Activated CD8-positive, alpha-beta T cell treated with anti-CD3 and anti-CD28 coated beads for 36 hours (primary cell): ENCODE measurements around the gene CES4A. TPM values are rescaled to one million over a fixed set of nuclear protein-coding genes. Genes with fewer than 3 reads are reported as not detected.

Experiments
- ATAC-seq: fragments of 200-7000 bp; cut with Tn5 transposase; one replicate; pipeline ENCODE4 v1.10.0; 2021; ENCODE audit warnings: mild to moderate bottlenecking, moderate library complexity
- CTCF ChIA-PET: fragments of 350-600 bp; sonication (Branson Sonifier 250); formaldehyde crosslinking; loops from one replicate; lab custom pipeline; 2021; ENCODE audit warnings: antibody characterized with exemption; lab: Charles Lee
- POLR2A ChIA-PET: fragments of 350-600 bp; sonication (Branson Sonifier 250); formaldehyde crosslinking; loops from one replicate; lab custom pipeline; 2021; ENCODE audit warnings: antibody characterized with exemption; lab: Charles Lee
- DNase-seq: peaks from one replicate; pipeline ENCODE4 v3.0.0-alpha.2; 2020
- H3K27ac Mint-ChIP-seq: one replicate; pipeline ENCODE4 v1.8.0; 2021; ENCODE audit warnings: mild to moderate bottlenecking, mixed read lengths
- H3K27me3 Mint-ChIP-seq: one replicate; pipeline ENCODE4 v1.8.0; 2021; ENCODE audit warnings: mixed read lengths
- H3K36me3 Mint-ChIP-seq: one replicate; pipeline ENCODE4 v1.8.0; 2021; ENCODE audit warnings: low read depth, mixed read lengths
- H3K4me1 Mint-ChIP-seq: one replicate; pipeline ENCODE4 v1.8.0; 2021; ENCODE audit warnings: low read depth, mixed read lengths
- H3K4me3 Mint-ChIP-seq: one replicate; pipeline ENCODE4 v1.8.0; 2021; ENCODE audit warnings: mild to moderate bottlenecking, moderate library complexity, mixed read lengths
- H3K9me3 Mint-ChIP-seq: one replicate; pipeline ENCODE4 v1.8.0; 2021; ENCODE audit warnings: mixed read lengths
- intact Hi-C: fragments of 100-400 bp; cut with micrococcal nuclease; formaldehyde crosslinking; loops from one replicate; pipeline ENCODE4 v1.10.0; 2022
- total RNA-seq, 2 experiments: library from RNA; stranded (reverse); gene quantifications; one replicate each; pipeline ENCODE4 v1.2.3, GENCODE V29; 2021
- TF ChIP-seq, protein P1 (sequence below): fragments of 200-600 bp; IDR thresholded peaks from one replicate; pipeline ENCODE4 v1.8.0; 2022; ENCODE audit warnings: antibody characterized with exemption, mild to moderate bottlenecking

The CES4A gene
- total RNA-seq, 2 experiments from 2014 or later, result 4.5 to 5.9 TPM

DNA sequence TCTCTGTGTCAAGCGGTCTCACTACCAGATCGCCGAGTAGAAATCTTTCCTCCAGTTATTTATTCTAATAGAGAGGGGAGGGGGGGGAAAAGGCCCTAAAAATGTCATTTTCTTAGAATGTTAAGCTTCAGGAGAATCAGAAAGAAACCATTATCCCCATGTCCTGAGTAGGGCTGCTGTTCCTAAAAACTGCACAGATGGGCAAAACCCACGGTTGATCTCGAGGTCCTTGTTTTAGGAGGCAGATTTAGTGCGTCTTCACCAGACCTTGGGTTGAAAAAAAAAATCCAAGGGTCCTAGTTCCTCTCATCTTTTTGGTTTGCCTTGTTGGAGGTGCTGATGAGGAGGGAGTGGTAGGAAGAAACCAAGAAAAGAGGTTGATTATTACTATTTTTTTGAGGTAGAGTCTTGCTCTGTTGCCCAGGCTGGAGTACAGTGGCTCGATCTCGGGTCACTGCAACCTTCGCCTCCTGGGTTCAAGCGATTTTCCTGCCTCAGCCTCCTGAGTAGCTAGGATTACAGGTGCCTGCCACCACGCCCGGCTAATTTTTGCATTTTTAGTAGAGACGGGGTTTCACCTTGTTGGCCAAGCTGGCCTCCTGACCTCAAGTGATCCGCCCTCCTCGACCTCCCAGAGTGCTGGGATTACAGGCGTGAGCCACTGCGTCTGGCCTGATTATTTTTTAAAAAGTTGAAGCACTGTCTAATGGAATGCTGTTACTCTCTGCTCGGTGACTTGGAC lies 42.0 kb downstream of the CES4A start:
- POLR2A ChIA-PET, result interaction anchor here (0.5 to 6.0 kb wide), 11 partner anchors 8 to 218 kb away, joined by 3 to 52 read pairs (median 4); partner anchors contain the start of gene SLC9A5
- no peaks in the 10 kb centered on the region for H3K9me3 Mint-ChIP-seq
- CTCF ChIA-PET, result interaction anchor here (0.6 to 8.4 kb wide), 13 partner anchors 13 to 155 kb away, joined by 3 to 127 read pairs (median 4); partner anchors contain the start of gene NOL3
- intact Hi-C loops, result loop anchor here (5.0 kb wide), 1 partner anchor 127 kb away; the partner anchor contains the start of genes FBXL8 and TRADD
- H3K4me3 Mint-ChIP-seq, result peak overlapping the region; percentile 86
- peak overlapping the region; percentile 83 for H3K27ac Mint-ChIP-seq
- H3K36me3 Mint-ChIP-seq, result peaks cover 47% of the 10 kb centered on the region
- no peak for ATAC-seq
- no peaks in the 10 kb centered on the region for H3K27me3 Mint-ChIP-seq
- TF ChIP-seq, protein P1, sequence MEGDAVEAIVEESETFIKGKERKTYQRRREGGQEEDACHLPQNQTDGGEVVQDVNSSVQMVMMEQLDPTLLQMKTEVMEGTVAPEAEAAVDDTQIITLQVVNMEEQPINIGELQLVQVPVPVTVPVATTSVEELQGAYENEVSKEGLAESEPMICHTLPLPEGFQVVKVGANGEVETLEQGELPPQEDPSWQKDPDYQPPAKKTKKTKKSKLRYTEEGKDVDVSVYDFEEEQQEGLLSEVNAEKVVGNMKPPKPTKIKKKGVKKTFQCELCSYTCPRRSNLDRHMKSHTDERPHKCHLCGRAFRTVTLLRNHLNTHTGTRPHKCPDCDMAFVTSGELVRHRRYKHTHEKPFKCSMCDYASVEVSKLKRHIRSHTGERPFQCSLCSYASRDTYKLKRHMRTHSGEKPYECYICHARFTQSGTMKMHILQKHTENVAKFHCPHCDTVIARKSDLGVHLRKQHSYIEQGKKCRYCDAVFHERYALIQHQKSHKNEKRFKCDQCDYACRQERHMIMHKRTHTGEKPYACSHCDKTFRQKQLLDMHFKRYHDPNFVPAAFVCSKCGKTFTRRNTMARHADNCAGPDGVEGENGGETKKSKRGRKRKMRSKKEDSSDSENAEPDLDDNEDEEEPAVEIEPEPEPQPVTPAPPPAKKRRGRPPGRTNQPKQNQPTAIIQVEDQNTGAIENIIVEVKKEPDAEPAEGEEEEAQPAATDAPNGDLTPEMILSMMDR, result no peak
- DNase-seq, result no peak
- H3K4me1 Mint-ChIP-seq, result peaks cover 54% of the 10 kb centered on the region

DNA sequence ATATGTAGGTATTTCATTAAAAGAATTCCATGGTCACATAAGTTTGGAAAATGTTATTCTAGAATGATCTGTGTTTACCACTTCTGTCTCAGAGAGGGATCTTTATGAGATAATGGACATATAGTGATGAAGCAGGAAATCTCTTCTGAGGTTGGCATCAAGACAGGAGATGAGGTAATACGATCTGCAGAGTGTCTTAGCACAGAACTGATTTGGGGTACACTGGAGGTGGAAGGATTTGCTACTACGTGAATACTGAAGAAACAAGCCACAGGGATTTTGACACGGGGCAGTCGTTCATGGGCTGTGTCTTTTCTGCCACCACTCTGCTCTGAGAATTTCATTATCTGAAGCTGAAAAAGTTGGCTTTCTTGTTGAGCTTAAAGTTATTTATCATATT lies 46.1 kb downstream of the CES4A start:
- no peaks in the 10 kb centered on the region for H3K27me3 Mint-ChIP-seq
- POLR2A ChIA-PET, result interaction anchor here (0.6 kb wide), 2 partner anchors 36 to 153 kb away, joined by 3 to 4 read pairs; no protein-coding TSS in a partner anchor
- ATAC-seq, result no peak
- no peaks in the 10 kb centered on the region for H3K9me3 Mint-ChIP-seq
- DNase-seq, result no peak
- TF ChIP-seq, protein P1, result no peak
- peaks cover 63% of the 10 kb centered on the region for H3K36me3 Mint-ChIP-seq
- intact Hi-C loops, result loop anchor here (5.0 kb wide), 1 partner anchor 123 kb away; the partner anchor contains the start of genes FBXL8 and TRADD
- H3K27ac Mint-ChIP-seq, result peak overlapping the region; percentile 22
- no peak overlapping the region for H3K4me3 Mint-ChIP-seq
- peaks cover 57% of the 10 kb centered on the region for H3K4me1 Mint-ChIP-seq
- CTCF ChIA-PET, result interaction anchor here (0.8 to 2.7 kb wide), 3 partner anchors 13 to 106 kb away, joined by 3 to 6 read pairs (median 5); no protein-coding TSS in a partner anchor

GRCh38 chr16:67035364-67035763 lies 47.0 kb downstream of the CES4A start:
- Mint-ChIP-seq H3K27me3 (no peaks in the 10 kb centered on the region), H3K27ac (no peak overlapping the region), H3K4me1 (peaks cover 56% of the 10 kb centered on the region), H3K4me3 (no peak overlapping the region), H3K36me3 (peaks cover 66% of the 10 kb centered on the region), H3K9me3 (no peaks in the 10 kb centered on the region)
- POLR2A ChIA-PET, result no interaction called here
- TF ChIP-seq, protein P1, result no peak
- intact Hi-C loops, result no loop called here
- CTCF ChIA-PET, result interaction anchor here (0.8 to 2.7 kb wide), 4 partner anchors 12 to 105 kb away, joined by 3 to 6 read pairs (median 4); no protein-coding TSS in a partner anchor
- ATAC-seq, result no peak
- DNase-seq, result no peak

GRCh38 chr16:67036323-67036741 lies 47.9 kb downstream of the CES4A start:
- DNase-seq, result no peak
- intact Hi-C loops, result no loop called here
- TF ChIP-seq, protein P1, result no peak
- Mint-ChIP-seq H3K36me3 (peaks cover 69% of the 10 kb centered on the region), H3K27me3 (no peaks in the 10 kb centered on the region), H3K27ac (no peak overlapping the region), H3K9me3 (no peaks in the 10 kb centered on the region), H3K4me3 (no peak overlapping the region), H3K4me1 (peaks cover 51% of the 10 kb centered on the region)
- POLR2A ChIA-PET, result no interaction called here
- CTCF ChIA-PET, result interaction anchor here (0.8 to 2.7 kb wide), 3 partner anchors 9 to 23 kb away, joined by 3 to 6 read pairs (median 4); no protein-coding TSS in a partner anchor
- ATAC-seq, result no peak
